Neural cell (in vitro differentiated cells): Measurements from ENCODE around the gene SMC5.

Experiments
- EZH2 ChIP-seq: fragments of 200-600, 300-800 bp; shearing (Covaris generic), sonication (generic); IDR thresholded peaks from 2 replicates; pipeline ENCODE4 v1.6.1; 2014; ENCODE audit warnings: antibody characterized with exemption, low read length, borderline replicate concordance, mild to moderate bottlenecking; ENCODE audit not compliant: insufficient read depth, poor library complexity, severe bottlenecking
- POLR2AphosphoS5 ChIP-seq: IDR thresholded peaks from 2 replicates; pipeline ENCODE4 v1.6.1; 2012
- RAD21 ChIP-seq: fragments of 450-650 bp; conservative IDR thresholded peaks from 2 replicates; pipeline ENCODE4 v1.6.1; 2014; ENCODE audit warnings: antibody characterized with exemption, mild to moderate bottlenecking, moderate library complexity
- TF ChIP-seq, protein P1 (sequence below): fragments of 450-650 bp; IDR thresholded peaks from 2 replicates; pipeline ENCODE4 v1.5.1; 2014; ENCODE audit warnings: antibody characterized with exemption, mild to moderate bottlenecking, moderate library complexity; ENCODE audit not compliant: poor library complexity, severe bottlenecking
- TF ChIP-seq, protein P2 (sequence below): IDR thresholded peaks from 2 replicates; pipeline ENCODE4 v1.6.1; 2012; ENCODE audit warnings: borderline replicate concordance

DNA sequence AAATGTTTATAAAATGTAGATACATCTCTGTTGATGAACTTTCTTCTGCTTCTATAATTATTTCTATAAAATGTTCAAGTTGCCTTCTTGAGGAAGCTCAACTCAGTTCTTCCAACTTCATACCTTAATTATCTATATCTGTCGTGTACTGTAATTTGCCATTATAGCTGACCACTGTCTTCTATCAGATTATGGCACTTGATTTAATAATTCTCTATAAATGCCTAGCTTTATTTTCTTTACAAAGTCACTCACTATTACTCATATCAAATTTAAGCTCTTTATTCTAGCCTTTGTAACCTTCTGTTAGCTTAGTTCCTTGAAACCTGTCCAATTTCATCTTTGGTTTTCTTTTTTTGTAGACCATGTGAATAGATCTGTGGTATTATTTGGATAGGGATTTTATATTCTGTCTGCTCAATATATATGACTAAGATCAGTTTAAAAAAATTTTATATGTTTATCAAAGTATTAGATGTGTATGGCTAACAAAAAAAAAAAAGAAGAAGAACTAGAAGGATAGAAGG is 39.5 kb downstream of the SMC5 start:
- TF ChIP-seq, protein P1, sequence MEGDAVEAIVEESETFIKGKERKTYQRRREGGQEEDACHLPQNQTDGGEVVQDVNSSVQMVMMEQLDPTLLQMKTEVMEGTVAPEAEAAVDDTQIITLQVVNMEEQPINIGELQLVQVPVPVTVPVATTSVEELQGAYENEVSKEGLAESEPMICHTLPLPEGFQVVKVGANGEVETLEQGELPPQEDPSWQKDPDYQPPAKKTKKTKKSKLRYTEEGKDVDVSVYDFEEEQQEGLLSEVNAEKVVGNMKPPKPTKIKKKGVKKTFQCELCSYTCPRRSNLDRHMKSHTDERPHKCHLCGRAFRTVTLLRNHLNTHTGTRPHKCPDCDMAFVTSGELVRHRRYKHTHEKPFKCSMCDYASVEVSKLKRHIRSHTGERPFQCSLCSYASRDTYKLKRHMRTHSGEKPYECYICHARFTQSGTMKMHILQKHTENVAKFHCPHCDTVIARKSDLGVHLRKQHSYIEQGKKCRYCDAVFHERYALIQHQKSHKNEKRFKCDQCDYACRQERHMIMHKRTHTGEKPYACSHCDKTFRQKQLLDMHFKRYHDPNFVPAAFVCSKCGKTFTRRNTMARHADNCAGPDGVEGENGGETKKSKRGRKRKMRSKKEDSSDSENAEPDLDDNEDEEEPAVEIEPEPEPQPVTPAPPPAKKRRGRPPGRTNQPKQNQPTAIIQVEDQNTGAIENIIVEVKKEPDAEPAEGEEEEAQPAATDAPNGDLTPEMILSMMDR, result no peak
- TF ChIP-seq EZH2 (no peak), POLR2AphosphoS5 (no peak), RAD21 (no peak)
- TF ChIP-seq, protein P2, sequence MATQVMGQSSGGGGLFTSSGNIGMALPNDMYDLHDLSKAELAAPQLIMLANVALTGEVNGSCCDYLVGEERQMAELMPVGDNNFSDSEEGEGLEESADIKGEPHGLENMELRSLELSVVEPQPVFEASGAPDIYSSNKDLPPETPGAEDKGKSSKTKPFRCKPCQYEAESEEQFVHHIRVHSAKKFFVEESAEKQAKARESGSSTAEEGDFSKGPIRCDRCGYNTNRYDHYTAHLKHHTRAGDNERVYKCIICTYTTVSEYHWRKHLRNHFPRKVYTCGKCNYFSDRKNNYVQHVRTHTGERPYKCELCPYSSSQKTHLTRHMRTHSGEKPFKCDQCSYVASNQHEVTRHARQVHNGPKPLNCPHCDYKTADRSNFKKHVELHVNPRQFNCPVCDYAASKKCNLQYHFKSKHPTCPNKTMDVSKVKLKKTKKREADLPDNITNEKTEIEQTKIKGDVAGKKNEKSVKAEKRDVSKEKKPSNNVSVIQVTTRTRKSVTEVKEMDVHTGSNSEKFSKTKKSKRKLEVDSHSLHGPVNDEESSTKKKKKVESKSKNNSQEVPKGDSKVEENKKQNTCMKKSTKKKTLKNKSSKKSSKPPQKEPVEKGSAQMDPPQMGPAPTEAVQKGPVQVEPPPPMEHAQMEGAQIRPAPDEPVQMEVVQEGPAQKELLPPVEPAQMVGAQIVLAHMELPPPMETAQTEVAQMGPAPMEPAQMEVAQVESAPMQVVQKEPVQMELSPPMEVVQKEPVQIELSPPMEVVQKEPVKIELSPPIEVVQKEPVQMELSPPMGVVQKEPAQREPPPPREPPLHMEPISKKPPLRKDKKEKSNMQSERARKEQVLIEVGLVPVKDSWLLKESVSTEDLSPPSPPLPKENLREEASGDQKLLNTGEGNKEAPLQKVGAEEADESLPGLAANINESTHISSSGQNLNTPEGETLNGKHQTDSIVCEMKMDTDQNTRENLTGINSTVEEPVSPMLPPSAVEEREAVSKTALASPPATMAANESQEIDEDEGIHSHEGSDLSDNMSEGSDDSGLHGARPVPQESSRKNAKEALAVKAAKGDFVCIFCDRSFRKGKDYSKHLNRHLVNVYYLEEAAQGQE, result no peak
